Uterus (tissue), 2 donors: Measurements from ENCODE around the gene IGSF3.

Experiments used
- CTCF ChIP-seq, 4 experiments: fragments of 200-600 bp in 2 of 4; fragments of 450-650 bp in 2 of 4; sonication (generic) in 2 of 4; IDR thresholded peaks; one replicate each; pipeline ENCODE4 v1.5.1; 2016 to 2019; ENCODE audit warnings: antibody characterized with exemption in 4 of 4, mild to moderate bottlenecking in 2 of 4, moderate library complexity in 1 of 4
- POLR2A ChIP-seq, 2 donors: fragments of 450-650 bp; IDR thresholded peaks; one replicate each; pipeline ENCODE4 v1.6.1; 2016; ENCODE audit warnings: antibody characterized with exemption in 2 of 2, mild to moderate bottlenecking in 1 of 2, moderate library complexity in 1 of 2

- TF ChIP-seq CTCF (IDR thresholded peaks at IDR 0.05) (no peak), POLR2A (IDR thresholded peaks at IDR 0.05) (no peak)
Observed at GRCh38 chr1:116569381-116569670, 98.2 kb downstream of the IGSF3 start.
